ENCODE results near the gene PCNX2. TPM values are rescaled to one million over a fixed set of nuclear protein-coding genes. Genes with fewer than 3 reads are reported as not detected.

The PCNX2 gene
- total and polyA plus RNA-seq, 10 of the 15 experiments (the other 5 are each of a cell fraction or from before 2014, with no cell fraction given), result 2.1 to 16.4 (median 8.1) TPM

DNA sequence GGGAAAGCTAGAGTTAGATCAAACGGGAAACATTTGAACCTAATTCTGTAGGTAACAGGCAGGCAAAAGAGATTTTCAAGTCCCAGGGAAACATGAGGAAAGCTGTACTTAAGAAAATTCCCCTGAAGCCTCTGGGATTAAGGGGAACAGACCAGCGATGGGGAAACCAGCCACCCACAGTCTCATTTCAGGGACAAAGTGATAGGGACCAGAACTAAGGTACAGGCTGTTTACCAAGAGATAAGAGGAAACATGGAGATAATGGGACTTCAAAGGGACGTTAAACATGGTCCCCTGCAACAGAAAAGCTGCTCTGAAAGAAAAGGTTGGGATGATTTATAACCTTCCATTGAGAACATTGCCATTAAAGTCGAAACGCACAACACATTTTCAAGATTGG, 260.7 kb downstream of the PCNX2 start:
- CTCF ChIA-PET, result interaction anchor here (0.8 kb wide), 1 partner anchor 9 kb away, joined by 3 read pairs; no protein-coding TSS in a partner anchor
- ATAC-seq, result no peak
- in situ Hi-C loops (cut with MboI), result no loop called here

More for the DNA sequence above, 260.7 kb downstream of the PCNX2 start:
- BruUV-seq (replicated peaks), result no TSS peak
- intact Hi-C loops (cut with micrococcal nuclease; ENCODE audit: unreplicated experiment), result no loop called here
- H3K36me3 ChIP-seq (ENCODE audit: control insufficient read depth in 2 of 2, insufficient read depth in 2 of 2, low read length in 1 of 2), result no peaks in the 10 kb centered on the region
- whole genome bisulfite sequencing (ENCODE audit: insufficient coverage, insufficient replicate concordance, low lambda C conversion rate, missing lambda C conversion rate), result 63% methylated on average over 5 of the region's 5 CpGs
- no peak for DNase-seq (ENCODE audit: low read depth, low spot score)
- ChIA-PET SMC1A (ENCODE audit: uncharacterized antibody, unreplicated experiment) (no interaction called here), RAD21 (ENCODE audit: unreplicated experiment) (no interaction called here), POLR2A (no interaction called here)
- H3K4me1 ChIP-seq (ENCODE audit: control insufficient read depth, insufficient read depth, low read length), result no peaks in the 10 kb centered on the region
- no peak overlapping the region for H3K4me2 ChIP-seq (ENCODE audit: control insufficient read depth, insufficient read depth)
- TF ChIP-seq, protein P1, sequence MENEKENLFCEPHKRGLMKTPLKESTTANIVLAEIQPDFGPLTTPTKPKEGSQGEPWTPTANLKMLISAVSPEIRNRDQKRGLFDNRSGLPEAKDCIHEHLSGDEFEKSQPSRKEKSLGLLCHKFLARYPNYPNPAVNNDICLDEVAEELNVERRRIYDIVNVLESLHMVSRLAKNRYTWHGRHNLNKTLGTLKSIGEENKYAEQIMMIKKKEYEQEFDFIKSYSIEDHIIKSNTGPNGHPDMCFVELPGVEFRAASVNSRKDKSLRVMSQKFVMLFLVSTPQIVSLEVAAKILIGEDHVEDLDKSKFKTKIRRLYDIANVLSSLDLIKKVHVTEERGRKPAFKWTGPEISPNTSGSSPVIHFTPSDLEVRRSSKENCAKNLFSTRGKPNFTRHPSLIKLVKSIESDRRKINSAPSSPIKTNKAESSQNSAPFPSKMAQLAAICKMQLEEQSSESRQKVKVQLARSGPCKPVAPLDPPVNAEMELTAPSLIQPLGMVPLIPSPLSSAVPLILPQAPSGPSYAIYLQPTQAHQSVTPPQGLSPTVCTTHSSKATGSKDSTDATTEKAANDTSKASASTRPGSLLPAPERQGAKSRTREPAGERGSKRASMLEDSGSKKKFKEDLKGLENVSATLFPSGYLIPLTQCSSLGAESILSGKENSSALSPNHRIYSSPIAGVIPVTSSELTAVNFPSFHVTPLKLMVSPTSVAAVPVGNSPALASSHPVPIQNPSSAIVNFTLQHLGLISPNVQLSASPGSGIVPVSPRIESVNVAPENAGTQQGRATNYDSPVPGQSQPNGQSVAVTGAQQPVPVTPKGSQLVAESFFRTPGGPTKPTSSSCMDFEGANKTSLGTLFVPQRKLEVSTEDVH (IDR thresholded peaks at IDR 0.05; ENCODE audit: low read depth, partially characterized antibody), result no peak
- TF ChIP-seq DPF2 (IDR thresholded peaks at IDR 0.05), result no peak
- TF ChIP-seq, protein P2, sequence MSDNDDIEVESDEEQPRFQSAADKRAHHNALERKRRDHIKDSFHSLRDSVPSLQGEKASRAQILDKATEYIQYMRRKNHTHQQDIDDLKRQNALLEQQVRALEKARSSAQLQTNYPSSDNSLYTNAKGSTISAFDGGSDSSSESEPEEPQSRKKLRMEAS (IDR thresholded peaks at IDR 0.05; ENCODE audit: low read depth, low read length), result no peak
- no peak for TF ChIP-seq PAX5 (IDR thresholded peaks at IDR 0.05; ENCODE audit: borderline replicate concordance, low read depth, low read length)
- no peak for TF ChIP-seq EED (IDR thresholded peaks at IDR 0.05; ENCODE audit: low read depth)
- TF ChIP-seq CREB1 (IDR thresholded peaks at IDR 0.05; ENCODE audit: low read depth), result no peak
- no peak for TF ChIP-seq KAT2A (conservative IDR thresholded peaks at IDR 0.05; ENCODE audit: control insufficient read depth, low read depth, low read length)
- TF ChIP-seq RB1 (IDR thresholded peaks at IDR 0.05; ENCODE audit: borderline replicate concordance), result no peak
- TF ChIP-seq IKZF1 (conservative IDR thresholded peaks at IDR 0.05), result no peak
- no peak for TF ChIP-seq CBX5 (IDR thresholded peaks at IDR 0.05; ENCODE audit: low read depth)
- TF ChIP-seq, protein P3, sequence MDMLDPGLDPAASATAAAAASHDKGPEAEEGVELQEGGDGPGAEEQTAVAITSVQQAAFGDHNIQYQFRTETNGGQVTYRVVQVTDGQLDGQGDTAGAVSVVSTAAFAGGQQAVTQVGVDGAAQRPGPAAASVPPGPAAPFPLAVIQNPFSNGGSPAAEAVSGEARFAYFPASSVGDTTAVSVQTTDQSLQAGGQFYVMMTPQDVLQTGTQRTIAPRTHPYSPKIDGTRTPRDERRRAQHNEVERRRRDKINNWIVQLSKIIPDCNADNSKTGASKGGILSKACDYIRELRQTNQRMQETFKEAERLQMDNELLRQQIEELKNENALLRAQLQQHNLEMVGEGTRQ (IDR thresholded peaks at IDR 0.05; ENCODE audit: borderline replicate concordance, low read depth, low read length), result no peak
- H3K27ac ChIP-seq (ENCODE audit: control insufficient read depth, insufficient read depth), result no peak overlapping the region
- H3K9ac ChIP-seq (ENCODE audit: control insufficient read depth, insufficient read depth, low read length), result no peak overlapping the region
- H3K9me3 ChIP-seq (replicated peaks; ENCODE audit: control insufficient read depth, insufficient read depth, low read length), result no peaks in the 10 kb centered on the region
- H3K4me3 ChIP-seq, result no peak overlapping the region
- no peaks in the 10 kb centered on the region for H4K20me1 ChIP-seq (ENCODE audit: control insufficient read depth, insufficient read depth)
- H2AFZ ChIP-seq (ENCODE audit: control insufficient read depth, low read depth, low read length), result no peak overlapping the region
- H3K79me2 ChIP-seq (ENCODE audit: control insufficient read depth, insufficient read depth, low read length), result no peaks in the 10 kb centered on the region
- no peaks in the 10 kb centered on the region for H3K27me3 ChIP-seq (replicated peaks in 1 of 2; ENCODE audit: control insufficient read depth in 2 of 2, insufficient read depth in 2 of 2, low read length in 1 of 2)
- no peak for FAIRE-seq

All from GM12878 (cell line).